Measurements from ENCODE around the gene RPS6KL1.
"Not testable (repeated sequence)": the region's sequence is repeated elsewhere in the genome, so short reads cannot be mapped to it uniquely, and the experiment has no call there.

The RPS6KL1 gene

DNA sequence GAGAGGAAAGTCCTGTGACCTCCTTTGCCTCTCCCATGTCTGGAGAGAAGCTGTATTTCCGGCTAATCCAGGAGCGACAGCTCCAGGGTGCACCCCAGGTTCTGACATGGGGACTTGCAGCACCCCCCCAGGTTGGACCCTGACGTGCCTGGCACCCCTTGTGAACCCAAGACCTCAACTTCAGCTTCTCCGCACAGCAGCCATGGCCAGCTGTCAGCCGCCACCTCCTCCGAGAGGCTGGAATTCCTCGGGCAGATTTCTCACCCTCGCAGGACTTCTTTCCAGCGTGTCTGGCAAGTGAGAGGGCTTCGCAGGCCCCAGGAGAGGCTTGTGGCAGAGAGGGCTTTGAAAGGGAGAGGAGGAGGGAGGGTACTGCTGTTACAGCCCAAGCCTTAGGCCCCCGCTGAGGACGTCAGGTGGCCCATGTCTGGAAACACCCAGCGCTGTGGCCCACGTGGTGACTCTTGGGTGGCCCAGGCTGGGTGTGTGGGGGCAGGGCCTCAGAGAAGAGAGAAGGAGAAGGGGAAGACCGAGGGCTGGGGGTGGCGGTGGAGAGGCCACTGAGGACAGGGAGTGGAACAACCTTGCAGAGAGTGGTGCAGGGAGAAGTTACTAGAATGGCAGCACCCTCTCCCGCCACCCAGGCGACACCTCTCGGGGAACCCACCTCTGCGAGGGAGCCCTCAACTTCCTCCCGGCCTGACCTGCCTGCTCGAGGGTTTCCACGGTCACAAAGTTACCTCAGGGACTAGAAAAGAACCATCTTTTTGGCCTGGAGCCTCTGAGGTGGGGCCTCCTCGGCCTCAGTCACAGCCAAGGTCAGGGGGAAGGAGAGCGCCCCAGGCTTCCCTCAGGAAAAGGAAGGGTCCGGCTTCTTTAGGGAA lies 11.7 kb upstream of the RPS6KL1 start:
- H3K9ac ChIP-seq (ENCODE audit: insufficient read length, low read depth) = no peak overlapping the region
- H3K36me3 ChIP-seq (ENCODE audit: insufficient read depth, insufficient read length, low read length) = no peaks in the 10 kb centered on the region
- no peaks in the 10 kb centered on the region for H3K27me3 ChIP-seq (ENCODE audit: insufficient read depth, insufficient read length)
- no peaks in the 10 kb centered on the region for H3K9me3 ChIP-seq (ENCODE audit: insufficient read depth, low read length)
- TF ChIP-seq ZNF274 (IDR thresholded peaks at IDR 0.05; ENCODE audit: low read depth, low read length) (no peak), SUZ12 (IDR thresholded peaks at IDR 0.05; ENCODE audit: extremely low read depth, insufficient read depth, insufficient read length) (no peak), YY1 (IDR thresholded peaks at IDR 0.05; ENCODE audit: insufficient read depth, insufficient read length) (no peak)
- no peaks in the 10 kb centered on the region for H3K4me1 ChIP-seq (ENCODE audit: insufficient read depth, insufficient read length)
- H3K4me3 ChIP-seq (ENCODE audit: insufficient read length, low read depth) = no peak overlapping the region
- DNase-seq (ENCODE audit: low read depth, low spot score) = no peak

DNA sequence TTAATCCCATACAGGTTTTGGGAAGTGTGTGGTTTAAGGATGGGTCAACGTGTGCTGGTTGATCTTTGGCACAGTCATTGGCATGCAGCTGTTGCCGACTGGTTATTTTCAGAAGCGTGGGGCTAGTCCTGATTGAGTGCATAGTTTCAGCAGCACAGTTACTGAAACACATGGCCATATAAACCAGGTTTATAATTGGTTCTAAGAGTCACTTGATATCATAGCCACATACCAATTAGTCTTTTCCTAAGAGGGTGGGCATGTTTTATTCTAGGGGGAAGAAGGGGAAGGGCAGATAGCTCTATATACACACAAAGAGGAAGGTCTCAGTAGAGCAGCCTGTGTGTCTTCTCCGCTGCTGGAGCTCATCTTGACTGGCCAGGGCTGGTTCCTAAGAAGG lies 11.0 kb upstream of the RPS6KL1 start:
- no peaks in the 10 kb centered on the region for H3K36me3 ChIP-seq (ENCODE audit: insufficient read depth, insufficient read length, low read length)
- H3K9ac ChIP-seq (ENCODE audit: insufficient read length, low read depth) = no peak overlapping the region
- H3K27me3 ChIP-seq (ENCODE audit: insufficient read depth, insufficient read length) = no peaks in the 10 kb centered on the region
- no peaks in the 10 kb centered on the region for H3K9me3 ChIP-seq (ENCODE audit: insufficient read depth, low read length)
- H3K4me1 ChIP-seq (ENCODE audit: insufficient read depth, insufficient read length) = no peaks in the 10 kb centered on the region
- no peak overlapping the region for H3K4me3 ChIP-seq (ENCODE audit: insufficient read length, low read depth)
- DNase-seq (ENCODE audit: low read depth, low spot score) = no peak
- TF ChIP-seq ZNF274 (IDR thresholded peaks at IDR 0.05; ENCODE audit: low read depth, low read length) (no peak), YY1 (IDR thresholded peaks at IDR 0.05; ENCODE audit: insufficient read depth, insufficient read length) (no peak), SUZ12 (IDR thresholded peaks at IDR 0.05; ENCODE audit: extremely low read depth, insufficient read depth, insufficient read length) (no peak)

DNA sequence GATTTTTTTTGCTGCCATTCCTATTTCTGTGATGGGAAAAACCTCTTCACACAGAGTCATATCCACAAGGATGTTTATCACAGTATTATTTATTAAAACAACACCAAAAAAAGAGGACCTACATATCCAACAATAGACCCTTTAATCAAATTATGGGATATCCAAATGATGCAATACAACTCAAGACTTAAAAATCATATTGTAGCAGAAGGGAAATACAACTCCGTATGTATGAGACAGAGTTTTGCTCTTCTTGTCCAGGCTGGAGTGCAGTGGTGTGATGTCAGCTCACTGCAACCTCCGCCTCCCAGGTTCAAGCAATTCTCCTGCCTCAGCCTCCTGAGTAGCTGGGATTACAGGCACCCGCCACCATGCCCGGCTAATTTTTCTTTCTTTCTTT lies 9.9 kb upstream of the RPS6KL1 start:
- H3K4me3 ChIP-seq (ENCODE audit: insufficient read length, low read depth); H3K4me1 ChIP-seq (ENCODE audit: insufficient read depth, insufficient read length); H3K27me3 ChIP-seq (ENCODE audit: insufficient read depth, insufficient read length); DNase-seq (ENCODE audit: low read depth, low spot score); H3K9ac ChIP-seq (ENCODE audit: insufficient read length, low read depth); H3K9me3 ChIP-seq (ENCODE audit: insufficient read depth, low read length); H3K36me3 ChIP-seq (ENCODE audit: insufficient read depth, insufficient read length, low read length): not testable (repeated sequence)

DNA sequence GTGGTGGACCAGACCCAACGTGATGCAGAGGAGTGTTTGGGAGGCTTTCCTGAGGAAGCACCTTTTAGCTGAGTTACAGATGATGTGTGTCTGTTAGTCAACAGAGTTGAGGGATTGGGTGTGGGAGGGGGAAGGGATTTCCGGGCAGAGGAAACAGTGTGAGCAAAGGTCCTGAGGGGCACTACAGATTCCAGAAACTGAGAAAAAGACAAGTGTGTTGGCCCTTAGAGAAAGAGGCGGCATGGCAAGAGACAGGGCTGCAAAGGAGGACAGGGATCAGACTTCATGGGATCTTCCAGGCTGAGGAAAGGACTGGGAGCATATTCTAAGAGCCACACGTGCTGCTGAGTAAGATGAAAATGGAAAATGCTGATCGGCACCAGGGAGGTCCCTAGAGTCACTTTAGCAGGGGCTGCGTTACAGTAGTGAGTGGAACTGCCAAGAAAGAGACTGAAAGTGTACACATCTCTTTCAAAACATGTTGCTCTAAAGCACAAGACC lies 9.4 kb upstream of the RPS6KL1 start:
- Histone ChIP-seq H3K9ac (ENCODE audit: insufficient read length, low read depth) (no peak overlapping the region), H3K36me3 (ENCODE audit: insufficient read depth, insufficient read length, low read length) (no peaks in the 10 kb centered on the region), H3K4me1 (ENCODE audit: insufficient read depth, insufficient read length) (no peaks in the 10 kb centered on the region), H3K4me3 (ENCODE audit: insufficient read length, low read depth) (no peak overlapping the region), H3K9me3 (ENCODE audit: insufficient read depth, low read length) (no peaks in the 10 kb centered on the region), H3K27me3 (ENCODE audit: insufficient read depth, insufficient read length) (no peaks in the 10 kb centered on the region)
- no peak for DNase-seq (ENCODE audit: low read depth, low spot score)
- no peak for TF ChIP-seq SUZ12 (IDR thresholded peaks at IDR 0.05; ENCODE audit: extremely low read depth, insufficient read depth, insufficient read length)
- no peak for TF ChIP-seq ZNF274 (IDR thresholded peaks at IDR 0.05; ENCODE audit: low read depth, low read length)
- TF ChIP-seq YY1 (IDR thresholded peaks at IDR 0.05; ENCODE audit: insufficient read depth, insufficient read length) = no peak

DNA sequence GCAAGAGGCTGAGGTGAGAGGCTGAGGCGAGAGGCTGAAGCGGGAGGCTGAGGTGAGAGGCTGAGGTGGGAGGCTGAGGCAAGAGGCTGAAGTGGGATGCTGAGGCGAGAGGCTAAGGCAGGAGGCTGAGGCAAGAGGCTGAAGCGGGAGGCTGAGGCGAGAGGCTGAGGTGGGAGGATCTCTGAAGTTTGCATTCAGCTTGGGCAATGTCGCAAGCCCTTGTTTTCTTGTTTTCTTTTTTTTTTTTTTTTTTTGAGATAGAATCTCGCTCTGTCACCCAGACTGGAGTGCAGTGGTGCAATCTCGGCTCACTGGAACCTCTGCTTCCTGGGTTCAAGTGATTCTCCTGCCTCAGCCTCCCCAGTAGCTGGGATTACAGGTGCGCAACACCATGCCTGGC lies 8.7 kb upstream of the RPS6KL1 start:
- not testable (repeated sequence) for DNase-seq (ENCODE audit: low read depth, low spot score); H3K4me3 ChIP-seq (ENCODE audit: insufficient read length, low read depth); H3K9ac ChIP-seq (ENCODE audit: insufficient read length, low read depth); H3K4me1 ChIP-seq (ENCODE audit: insufficient read depth, insufficient read length); H3K36me3 ChIP-seq (ENCODE audit: insufficient read depth, insufficient read length, low read length); H3K9me3 ChIP-seq (ENCODE audit: insufficient read depth, low read length); H3K27me3 ChIP-seq (ENCODE audit: insufficient read depth, insufficient read length)

DNA sequence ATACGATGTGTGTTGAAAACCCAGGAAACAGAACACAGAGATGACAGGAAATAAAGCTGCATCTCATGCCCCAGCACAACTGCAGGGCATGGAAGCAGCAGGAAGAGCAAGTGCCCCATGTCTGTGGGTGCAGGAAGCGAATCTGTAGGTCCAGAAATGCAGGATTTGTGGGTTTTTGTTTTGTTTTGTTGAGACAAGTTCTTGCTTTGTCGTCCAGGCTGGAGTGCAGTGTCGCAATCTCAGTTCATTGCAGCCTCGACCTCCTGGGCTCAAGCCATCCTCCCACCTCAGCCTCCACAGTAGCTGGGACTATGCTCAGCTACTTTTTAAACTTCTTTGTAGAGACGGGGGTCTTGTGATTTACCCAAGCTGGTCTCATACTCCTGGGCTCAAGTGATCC lies 6.2 kb upstream of the RPS6KL1 start:
- DNase-seq (ENCODE audit: low read depth, low spot score) = no peak
- Histone ChIP-seq H3K9ac (ENCODE audit: insufficient read length, low read depth) (no peak overlapping the region), H3K4me1 (ENCODE audit: insufficient read depth, insufficient read length) (no peaks in the 10 kb centered on the region), H3K27me3 (ENCODE audit: insufficient read depth, insufficient read length) (no peaks in the 10 kb centered on the region), H3K36me3 (ENCODE audit: insufficient read depth, insufficient read length, low read length) (no peaks in the 10 kb centered on the region), H3K9me3 (ENCODE audit: insufficient read depth, low read length) (no peaks in the 10 kb centered on the region), H3K4me3 (ENCODE audit: insufficient read length, low read depth) (no peak overlapping the region)
- TF ChIP-seq SUZ12 (IDR thresholded peaks at IDR 0.05; ENCODE audit: extremely low read depth, insufficient read depth, insufficient read length) (no peak), YY1 (IDR thresholded peaks at IDR 0.05; ENCODE audit: insufficient read depth, insufficient read length) (no peak), ZNF274 (IDR thresholded peaks at IDR 0.05; ENCODE audit: low read depth, low read length) (no peak)

DNA sequence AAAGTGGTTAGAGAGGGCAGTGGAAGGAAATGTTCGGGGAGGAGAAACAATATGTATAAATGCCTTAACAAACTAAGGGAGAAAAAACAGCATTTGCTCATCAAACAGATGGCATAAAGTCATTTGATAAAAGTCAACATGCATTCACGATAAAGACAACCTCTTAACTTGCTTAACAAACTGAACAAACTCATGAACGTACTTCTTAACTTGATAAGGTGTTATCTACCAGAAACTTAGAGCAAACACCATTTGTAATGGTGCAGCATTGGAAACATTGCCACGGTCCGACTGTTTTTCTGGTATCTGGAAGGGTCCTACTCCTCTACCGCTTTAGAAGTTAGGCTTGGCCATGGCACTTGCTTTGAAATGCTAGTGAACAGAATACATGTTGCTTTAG lies 4.2 kb upstream of the RPS6KL1 start:
- no peaks in the 10 kb centered on the region for H3K4me1 ChIP-seq (ENCODE audit: insufficient read depth, insufficient read length)

More for the DNA sequence above, 4.2 kb upstream of the RPS6KL1 start:
- Histone ChIP-seq H3K4me3 (ENCODE audit: insufficient read length, low read depth) (no peak overlapping the region), H3K9me3 (ENCODE audit: insufficient read depth, low read length) (no peaks in the 10 kb centered on the region), H3K27me3 (ENCODE audit: insufficient read depth, insufficient read length) (peaks cover 8% of the 10 kb centered on the region), H3K36me3 (ENCODE audit: insufficient read depth, insufficient read length, low read length) (no peaks in the 10 kb centered on the region), H3K9ac (ENCODE audit: insufficient read length, low read depth) (no peak overlapping the region)
- no peak for TF ChIP-seq SUZ12 (IDR thresholded peaks at IDR 0.05; ENCODE audit: extremely low read depth, insufficient read depth, insufficient read length)
- TF ChIP-seq YY1 (IDR thresholded peaks at IDR 0.05; ENCODE audit: insufficient read depth, insufficient read length) = no peak
- TF ChIP-seq ZNF274 (IDR thresholded peaks at IDR 0.05; ENCODE audit: low read depth, low read length) = no peak
- DNase-seq (ENCODE audit: low read depth, low spot score) = no peak

Measured in NT2/D1 (cell line).